HG03025 (cell line): ENCODE results near the gene SLC43A1.

ENCODE experiments used
- ATAC-seq: cut with Tn5 transposase; IDR thresholded peaks from one replicate; pipeline ENCODE4 v1.9.1; 2021; ENCODE audit warnings: mild to moderate bottlenecking, moderate library complexity; ENCODE audit not compliant: unreplicated experiment, low FRiP score

The SLC43A1 gene

GRCh38 chr11:57530215-57530595, 14.7 kb upstream of the SLC43A1 start:
- ATAC-seq = no peak

- ATAC-seq = no peak
These were observed 13.5 kb upstream of the SLC43A1 start for GRCh38 chr11:57529012-57529411.

GRCh38 chr11:57527056-57527631, 11.6 kb upstream of the SLC43A1 start:
- ATAC-seq = no peak

- ATAC-seq = no peak
These were observed 7.9 kb upstream of the SLC43A1 start for GRCh38 chr11:57523419-57523818.

- no peak for ATAC-seq
These were observed 5.6 kb upstream of the SLC43A1 start for GRCh38 chr11:57521116-57521515.

GRCh38 chr11:57516061-57516443, 550 bp upstream of the SLC43A1 start:
- no peak for ATAC-seq

GRCh38 chr11:57514538-57515331, 767 bp downstream of the SLC43A1 start:
- ATAC-seq = peak; percentile 35

- peak; percentile 26 for ATAC-seq
These were observed 1.5 kb downstream of the SLC43A1 start for GRCh38 chr11:57513911-57514537.

- ATAC-seq = no peak
These were observed 2.1 kb downstream of the SLC43A1 start for GRCh38 chr11:57513452-57513795.

- no peak for ATAC-seq
These were observed 2.7 kb downstream of the SLC43A1 start for GRCh38 chr11:57512646-57513451.

- ATAC-seq = no peak
These were observed 3.6 kb downstream of the SLC43A1 start for GRCh38 chr11:57511741-57512430.

GRCh38 chr11:57508341-57509170, 6.9 kb downstream of the SLC43A1 start:
- ATAC-seq = no peak

GRCh38 chr11:57506522-57506921, 9.0 kb downstream of the SLC43A1 start:
- ATAC-seq = no peak

- ATAC-seq = no peak
These were observed 11.0 kb downstream of the SLC43A1 start for GRCh38 chr11:57504511-57504910.

GRCh38 chr11:57502870-57503269, 12.6 kb downstream of the SLC43A1 start:
- no peak for ATAC-seq

GRCh38 chr11:57502376-57502775, 13.1 kb downstream of the SLC43A1 start:
- ATAC-seq = no peak

GRCh38 chr11:57501953-57502352, 13.5 kb downstream of the SLC43A1 start:
- no peak for ATAC-seq

- no peak for ATAC-seq
These were observed 14.6 kb downstream of the SLC43A1 start for GRCh38 chr11:57500926-57501325.

- ATAC-seq = no peak
These were observed 15.0 kb downstream of the SLC43A1 start for GRCh38 chr11:57500515-57500914.
